Smooth muscle cell (in vitro differentiated cells): ENCODE measurements around the gene AXL. TPM values are rescaled to one million over a fixed set of nuclear protein-coding genes. Genes with fewer than 3 reads are reported as not detected.
"Not testable (repeated sequence)": the region's sequence is repeated elsewhere in the genome, so short reads cannot be mapped to it uniquely, and the experiment has no call there.

ENCODE experiments used
- DNase-seq: peaks from one replicate; lab custom pipeline; 2025; ENCODE audit not compliant: unreplicated experiment; lab: John Stamatoyannopoulos, UW
- H2AFZ ChIP-seq: fragments of 200-600 bp; sonication (generic); 2 replicates; pipeline ENCODE4 v1.6.0; 2016; ENCODE audit warnings: antibody characterized with exemption, low read depth, mild to moderate bottlenecking
- H3F3A ChIP-seq: fragments of 200-600 bp; sonication (generic); 2 replicates; pipeline ENCODE4 v1.6.0; 2017; ENCODE audit warnings: antibody characterized with exemption, low read depth
- H3K27ac ChIP-seq: fragments of 200-600 bp; sonication (generic); 2 replicates; pipeline ENCODE4 v1.5.1; 2016; ENCODE audit warnings: low read depth, mild to moderate bottlenecking
- H3K27me3 ChIP-seq: fragments of 200-600 bp; sonication (generic); 2 replicates; pipeline ENCODE4 v1.6.1; 2016; ENCODE audit warnings: low read depth, mild to moderate bottlenecking
- H3K36me3 ChIP-seq: fragments of 200-600 bp; sonication (generic); 2 replicates; pipeline ENCODE4 v1.5.1; 2016; ENCODE audit warnings: low read depth
- H3K4me1 ChIP-seq: fragments of 200-600 bp; sonication (generic); 2 replicates; pipeline ENCODE4 v1.5.1; 2016; ENCODE audit warnings: low read depth
- H3K4me2 ChIP-seq: fragments of 200-600 bp; sonication (generic); 2 replicates; pipeline ENCODE4 v1.6.0; 2016; ENCODE audit warnings: mild to moderate bottlenecking
- H3K4me3 ChIP-seq: fragments of 200-600 bp; sonication (generic); 2 replicates; pipeline ENCODE4 v1.5.1; 2016; ENCODE audit warnings: mild to moderate bottlenecking
- H3K79me2 ChIP-seq: fragments of 200-600 bp; sonication (generic); 2 replicates; pipeline ENCODE4 v1.6.0; 2016; ENCODE audit warnings: low read depth, mild to moderate bottlenecking
- H3K9ac ChIP-seq: fragments of 200-600 bp; sonication (generic); 2 replicates; pipeline ENCODE4 v1.6.0; 2016; ENCODE audit warnings: low read depth
- H3K9me3 ChIP-seq: fragments of 200-600 bp; sonication (generic); replicated peaks from 2 replicates; pipeline ENCODE4 v1.5.1; 2016; ENCODE audit warnings: low read depth
- H4K20me1 ChIP-seq: fragments of 200-600 bp; sonication (generic); 2 replicates; pipeline ENCODE4 v1.6.0; 2016; ENCODE audit warnings: low read depth
- CTCF ChIP-seq: fragments of 200-600 bp; sonication (generic); IDR thresholded peaks from 2 replicates; pipeline ENCODE4 v1.5.1; 2017; ENCODE audit warnings: borderline replicate concordance, mild to moderate bottlenecking, antibody characterized with exemption; ENCODE audit not compliant: insufficient read depth, poor library complexity, severe bottlenecking
- WGBS: methylation state at CpG from one replicate; pipeline ENCODE4 v1.1.7; 2016; ENCODE audit warnings: low lambda C conversion rate; 5-methylcytosine and 5-hydroxymethylcytosine counted together
- polyA plus RNA-seq: library from polyadenylated mRNA; unstranded; fragments of >200 nt; fragmentation: Nextera tagmentation; extraction: Ambion mirVana; gene quantifications from 2 replicates; pipeline ENCODE4 v1.2.1, GENCODE V29; 2016
- total RNA-seq: library from RNA; depleted of rRNA; stranded (reverse); fragments of >200 nt; gene quantifications from 2 replicates; pipeline ENCODE4 v1.2.3, GENCODE V29; 2014

Gene AXL
- total and polyA plus RNA-seq, 2 experiments from 2014 or later = 16.9 to 71.2 TPM

GRCh38 chr19:41175801-41176777, 42.9 kb upstream of the AXL start:
- Histone ChIP-seq H3K9ac (no peak overlapping the region), H3K79me2 (no peaks in the 10 kb centered on the region), H3F3A (peaks cover 4% of the 10 kb centered on the region), H3K9me3 (no peaks in the 10 kb centered on the region), H2AFZ (peak overlapping the region; percentile 77), H3K4me1 (peaks cover 7% of the 10 kb centered on the region), H4K20me1 (no peaks in the 10 kb centered on the region), H3K4me2 (peak overlapping the region; percentile 79), H3K4me3 (peak overlapping the region; percentile 40), H3K27ac (peak overlapping the region; percentile 72), H3K27me3 (no peaks in the 10 kb centered on the region), H3K36me3 (no peaks in the 10 kb centered on the region)
- WGBS = 16% methylated on average over 14 of the region's 14 CpGs
- TF ChIP-seq CTCF = no peak
- no peak for DNase-seq

- H3K79me2 ChIP-seq, DNase-seq, H3K4me2 ChIP-seq, H3K27me3 ChIP-seq, H3K9ac ChIP-seq, H3K4me1 ChIP-seq, H3K4me3 ChIP-seq, H3K36me3 ChIP-seq, H2AFZ ChIP-seq, H4K20me1 ChIP-seq, H3F3A ChIP-seq, H3K27ac ChIP-seq, H3K9me3 ChIP-seq: not testable (repeated sequence)
- WGBS = no CpG with 5 or more reads among the region's 34 CpGs
These were observed 38.9 kb upstream of the AXL start for GRCh38 chr19:41180173-41180572.

- Histone ChIP-seq H3K27me3 (peaks cover 4% of the 10 kb centered on the region), H3K4me3 (no peak overlapping the region), H3K27ac (no peak overlapping the region), H3F3A (no peaks in the 10 kb centered on the region), H3K79me2 (no peaks in the 10 kb centered on the region), H4K20me1 (no peaks in the 10 kb centered on the region), H3K4me2 (no peak overlapping the region), H3K4me1 (peaks cover 4% of the 10 kb centered on the region), H3K9me3 (no peaks in the 10 kb centered on the region), H3K9ac (no peak overlapping the region), H3K36me3 (no peaks in the 10 kb centered on the region), H2AFZ (no peak overlapping the region)
- 66% methylated on average over 8 of the region's 8 CpGs for WGBS
- no peak for TF ChIP-seq CTCF
- no peak for DNase-seq
These were observed 31.8 kb upstream of the AXL start for GRCh38 chr19:41186971-41187883.

- 95% methylated on average over 3 of the region's 3 CpGs for WGBS
- Histone ChIP-seq H3K27me3 (peaks cover 11% of the 10 kb centered on the region), H3K9me3 (no peaks in the 10 kb centered on the region), H3K4me3 (no peak overlapping the region), H3K27ac (no peak overlapping the region), H3K9ac (no peak overlapping the region), H3K79me2 (no peaks in the 10 kb centered on the region), H3K36me3 (no peaks in the 10 kb centered on the region), H3F3A (no peaks in the 10 kb centered on the region), H2AFZ (no peak overlapping the region), H3K4me1 (peaks cover 4% of the 10 kb centered on the region), H3K4me2 (no peak overlapping the region), H4K20me1 (no peaks in the 10 kb centered on the region)
- DNase-seq = no peak
- no peak for TF ChIP-seq CTCF
These were observed 31.1 kb upstream of the AXL start for GRCh38 chr19:41187884-41188279.
